Calu3 (cell line): ENCODE results near the gene ATP5F1B. TPM values are rescaled to one million over a fixed set of nuclear protein-coding genes. Genes with fewer than 3 reads are reported as not detected.
A peak's percentile ranks its signal among the peaks of the same experiment; 100 is the strongest.

ENCODE experiments used
- BruUV-seq: library from RNA; stranded (reverse); fragments of 400-500 nt; replicated peaks from 2 replicates; lab custom pipeline; 2021; lab: Mats Ljungman, UMichigan
- CTCF ChIA-PET: fragments of 300-600 bp; sonication (Branson Sonifier 250); formaldehyde crosslinking; loops from one replicate; lab custom pipeline; 2022; ENCODE audit warnings: antibody characterized with exemption; lab: Charles Lee
- DNase-seq: peaks from one replicate; pipeline ENCODE4 v3.0.0; 2022
- H3K27ac Mint-ChIP-seq: one replicate; pipeline ENCODE4 v1.8.0; 2022; ENCODE audit warnings: mixed read lengths; ENCODE audit not compliant: unreplicated experiment
- H3K27me3 Mint-ChIP-seq: one replicate; pipeline ENCODE4 v1.8.0; 2022; ENCODE audit warnings: mixed read lengths; ENCODE audit not compliant: unreplicated experiment
- H3K36me3 Mint-ChIP-seq: one replicate; pipeline ENCODE4 v1.8.0; 2022; ENCODE audit warnings: mild to moderate bottlenecking, moderate library complexity, mixed read lengths; ENCODE audit not compliant: insufficient read depth, unreplicated experiment
- H3K4me1 Mint-ChIP-seq: one replicate; pipeline ENCODE4 v1.8.0; 2022; ENCODE audit warnings: mild to moderate bottlenecking, low read depth, mixed read lengths; ENCODE audit not compliant: unreplicated experiment
- H3K4me3 Mint-ChIP-seq: one replicate; pipeline ENCODE4 v1.8.0; 2022; ENCODE audit warnings: mild to moderate bottlenecking, low read depth, moderate library complexity, mixed read lengths; ENCODE audit not compliant: unreplicated experiment
- H3K9me3 Mint-ChIP-seq: one replicate; pipeline ENCODE4 v1.8.0; 2022; ENCODE audit warnings: low read depth, mixed read lengths; ENCODE audit not compliant: unreplicated experiment
- intact Hi-C: fragments of 100-400 bp; cut with micrococcal nuclease; formaldehyde crosslinking; loops from one replicate; pipeline ENCODE4 v1.10.0; 2022; ENCODE audit not compliant: unreplicated experiment
- total RNA-seq: library from RNA; stranded (reverse); gene quantifications from 2 replicates; pipeline ENCODE4 v1.2.3, GENCODE V29; 2022
- TF ChIP-seq, protein P1 (sequence below): fragments of 200-600 bp; IDR thresholded peaks from one replicate; pipeline ENCODE4 v1.8.0; 2022; ENCODE audit warnings: antibody characterized with exemption; ENCODE audit not compliant: unreplicated experiment

The ATP5F1B gene
- total RNA-seq, 1 experiment from 2014 or later = 822 TPM

DNA sequence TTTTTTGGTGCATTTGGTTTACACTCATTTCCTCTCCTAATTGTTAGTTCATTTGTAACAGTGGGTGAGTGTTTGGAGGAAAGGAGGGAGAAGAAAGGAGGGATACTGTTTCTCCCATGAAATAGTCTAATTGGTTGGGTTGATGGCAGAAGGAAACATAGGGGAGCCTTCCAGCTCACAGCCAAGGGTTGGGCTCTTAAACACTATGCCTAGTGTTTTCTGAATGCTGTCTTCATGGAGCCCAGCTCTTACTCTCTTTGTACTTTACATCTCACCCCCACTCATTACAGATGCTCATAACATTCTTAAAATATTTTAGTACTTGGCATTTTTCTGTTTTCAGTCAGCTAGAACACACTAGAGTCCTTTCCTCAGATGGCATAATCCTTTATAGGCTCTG is 53.8 kb downstream of the ATP5F1B start:
- Mint-ChIP-seq H3K4me3 (no peak overlapping the region), H3K27me3 (no peaks in the 10 kb centered on the region), H3K27ac (no peak overlapping the region), H3K36me3 (peaks cover 82% of the 10 kb centered on the region), H3K9me3 (no peaks in the 10 kb centered on the region), H3K4me1 (no peaks in the 10 kb centered on the region)
- CTCF ChIA-PET = interaction anchor here (0.7 kb wide), 1 partner anchor 45 kb away, joined by 3 read pairs; no protein-coding TSS in a partner anchor
- intact Hi-C loops = loop anchor here (5.0 kb wide), 1 partner anchor 80 kb away; no protein-coding TSS in a partner anchor
- TF ChIP-seq, protein P1, sequence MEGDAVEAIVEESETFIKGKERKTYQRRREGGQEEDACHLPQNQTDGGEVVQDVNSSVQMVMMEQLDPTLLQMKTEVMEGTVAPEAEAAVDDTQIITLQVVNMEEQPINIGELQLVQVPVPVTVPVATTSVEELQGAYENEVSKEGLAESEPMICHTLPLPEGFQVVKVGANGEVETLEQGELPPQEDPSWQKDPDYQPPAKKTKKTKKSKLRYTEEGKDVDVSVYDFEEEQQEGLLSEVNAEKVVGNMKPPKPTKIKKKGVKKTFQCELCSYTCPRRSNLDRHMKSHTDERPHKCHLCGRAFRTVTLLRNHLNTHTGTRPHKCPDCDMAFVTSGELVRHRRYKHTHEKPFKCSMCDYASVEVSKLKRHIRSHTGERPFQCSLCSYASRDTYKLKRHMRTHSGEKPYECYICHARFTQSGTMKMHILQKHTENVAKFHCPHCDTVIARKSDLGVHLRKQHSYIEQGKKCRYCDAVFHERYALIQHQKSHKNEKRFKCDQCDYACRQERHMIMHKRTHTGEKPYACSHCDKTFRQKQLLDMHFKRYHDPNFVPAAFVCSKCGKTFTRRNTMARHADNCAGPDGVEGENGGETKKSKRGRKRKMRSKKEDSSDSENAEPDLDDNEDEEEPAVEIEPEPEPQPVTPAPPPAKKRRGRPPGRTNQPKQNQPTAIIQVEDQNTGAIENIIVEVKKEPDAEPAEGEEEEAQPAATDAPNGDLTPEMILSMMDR = no peak
- no peak for DNase-seq
- no TSS peak for BruUV-seq

- Mint-ChIP-seq H3K9me3 (no peaks in the 10 kb centered on the region), H3K27ac (no peak overlapping the region), H3K27me3 (no peaks in the 10 kb centered on the region), H3K4me3 (no peak overlapping the region), H3K36me3 (peaks cover 73% of the 10 kb centered on the region), H3K4me1 (no peaks in the 10 kb centered on the region)
- BruUV-seq = TSS peak; percentile 3
- intact Hi-C loops = loop anchor here (5.0 kb wide), 1 partner anchor 79 kb away; no protein-coding TSS in a partner anchor
- CTCF ChIA-PET = interaction anchor here (1.1 kb wide), 1 partner anchor 19 kb away, joined by 4 read pairs; no protein-coding TSS in a partner anchor
- no peak for DNase-seq
- TF ChIP-seq, protein P1 = no peak
Observed at GRCh38 chr12:56591126-56591525, 54.7 kb downstream of the ATP5F1B start.

GRCh38 chr12:56590237-56590830 is 55.5 kb downstream of the ATP5F1B start:
- BruUV-seq = no TSS peak
- Mint-ChIP-seq H3K27me3 (no peaks in the 10 kb centered on the region), H3K27ac (no peak overlapping the region), H3K9me3 (no peaks in the 10 kb centered on the region), H3K4me3 (no peak overlapping the region), H3K36me3 (peaks cover 67% of the 10 kb centered on the region), H3K4me1 (no peaks in the 10 kb centered on the region)
- DNase-seq = no peak
- CTCF ChIA-PET = interaction anchor here (1.1 kb wide), 1 partner anchor 19 kb away, joined by 4 read pairs; no protein-coding TSS in a partner anchor
- intact Hi-C loops = loop anchor here (5.0 kb wide), 1 partner anchor 78 kb away; no protein-coding TSS in a partner anchor
- TF ChIP-seq, protein P1 = peak; percentile 16

DNA sequence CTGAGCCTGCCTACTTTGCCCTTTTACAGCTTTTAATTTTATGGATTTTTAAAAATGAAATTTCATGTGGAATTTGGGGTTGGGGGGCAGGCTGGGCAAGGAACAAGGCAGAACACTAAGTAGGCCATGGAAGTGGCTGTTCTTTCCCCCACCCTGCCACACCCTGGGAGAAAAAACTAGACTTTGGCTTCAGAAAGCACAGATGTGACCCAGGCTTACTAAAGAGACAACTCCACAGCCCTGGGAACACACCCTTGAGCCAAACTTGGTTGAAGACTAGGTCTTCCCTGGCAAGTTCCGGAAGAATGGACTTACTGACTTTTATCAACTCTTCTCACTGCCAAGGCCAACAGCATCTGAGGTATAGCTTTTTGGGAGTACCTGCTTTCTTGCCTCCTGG is 56.0 kb downstream of the ATP5F1B start:
- BruUV-seq = no TSS peak
- Mint-ChIP-seq H3K36me3 (peaks cover 62% of the 10 kb centered on the region), H3K4me3 (no peak overlapping the region), H3K9me3 (no peaks in the 10 kb centered on the region), H3K4me1 (no peaks in the 10 kb centered on the region), H3K27ac (no peak overlapping the region), H3K27me3 (no peaks in the 10 kb centered on the region)
- intact Hi-C loops = loop anchor here (5.0 kb wide), 1 partner anchor 77 kb away; no protein-coding TSS in a partner anchor
- TF ChIP-seq, protein P1 = no peak
- no peak for DNase-seq
- CTCF ChIA-PET = no interaction called here

Other genes with a start within 250 kb of the ATP5F1B start
- gene TIMELESS, start 196.6 kb downstream of the ATP5F1B start, total RNA-seq = 44.4 and 48.6 TPM in 2 replicates
- gene MIP, start 191.3 kb downstream of the ATP5F1B start, total RNA-seq = not detected in 2 replicates
- 6.1 and 6.6 TPM in 2 replicates for gene SPRYD4, start 177.4 kb downstream of the ATP5F1B start, total RNA-seq
- gene GLS2, start 157.8 kb downstream of the ATP5F1B start, total RNA-seq = 1.9 and 2.7 TPM in 2 replicates
- 96.4 and 105 TPM in 2 replicates for gene RBMS2, start 124.2 kb downstream of the ATP5F1B start, total RNA-seq
- gene BAZ2A, start 15.7 kb downstream of the ATP5F1B start, total RNA-seq = 158 and 187 TPM in 2 replicates
- 435 and 437 TPM in 2 replicates for gene PTGES3, start 42.3 kb upstream of the ATP5F1B start, total RNA-seq
- gene NACA, start 79.3 kb upstream of the ATP5F1B start, total RNA-seq = 771 and 835 TPM in 2 replicates
- 35.3 and 39.7 TPM in 2 replicates for gene PRIM1, start 106.3 kb upstream of the ATP5F1B start, total RNA-seq
- gene HSD17B6, start 117.3 kb upstream of the ATP5F1B start, total RNA-seq = 0.26 and 0.56 TPM in 2 replicates